ENCODE results near the gene RSPH4A. TPM values are rescaled to one million over a fixed set of nuclear protein-coding genes. Genes with fewer than 3 reads are reported as not detected.
A peak's percentile ranks its signal among the peaks of the same experiment; 100 is the strongest.

RSPH4A gene
- total RNA-seq, 3 donors from 2014 or later (not counting 1 experiment from before 2014, with no cell fraction given): 0.64 to 1.0 (median 0.95) TPM

DNA sequence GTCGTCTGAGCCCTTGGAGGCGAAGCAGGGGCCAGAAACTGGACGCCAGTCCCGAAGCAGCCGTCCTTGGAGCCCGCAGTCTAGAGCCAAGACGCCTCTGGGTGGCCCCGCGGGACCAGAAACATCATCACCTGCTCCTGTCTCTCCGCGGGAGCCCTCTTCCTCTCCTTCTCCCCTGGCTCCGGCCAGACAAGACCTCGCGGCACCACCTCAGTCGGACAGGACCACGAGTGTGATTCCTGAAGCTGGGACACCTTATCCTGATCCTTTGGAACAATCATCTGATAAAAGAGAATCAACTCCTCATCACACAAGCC is 416 bp downstream of the RSPH4A start:
- peaks cover 12 to 22% of the 10 kb centered on the region in 2 donors for H3K27me3 Mint-ChIP-seq (ENCODE audit: low read depth in 2 of 2)
- Histone ChIP-seq H3K4me3 (ENCODE audit: low read length) (peak overlapping the region; percentile 41), H3K27ac (ENCODE audit: low read length) (no peak overlapping the region), H3K4me1 (ENCODE audit: control insufficient read depth, insufficient read depth, low read length) (peaks cover 15% of the 10 kb centered on the region), H3K36me3 (ENCODE audit: control insufficient read depth, insufficient read depth, low read length) (no peaks in the 10 kb centered on the region), H3K9me3 (ENCODE audit: control insufficient read depth, insufficient read depth, low read length) (no peaks in the 10 kb centered on the region), H3K27me3 (ENCODE audit: control insufficient read depth, insufficient read depth, low read length) (no peaks in the 10 kb centered on the region)
- DNase-seq: peak in 1 of 2 donors; percentile 23
- intact Hi-C loops (cut with micrococcal nuclease): no loop called here
- peak in 2 of 3 donors; percentile 27 to 28 for ATAC-seq
- WGBS (ENCODE audit: insufficient coverage): 1% methylated on average over 16 of the region's 16 CpGs
- H3K4me1 Mint-ChIP-seq: peaks cover 14 to 15% of the 10 kb centered on the region in 2 donors
- no peaks in the 10 kb centered on the region for H3K36me3 Mint-ChIP-seq
- peak overlapping the region in 1 of 2 donors; percentile 57 for H3K27ac Mint-ChIP-seq
- H3K9me3 Mint-ChIP-seq: no peaks in the 10 kb centered on the region
- H3K4me3 Mint-ChIP-seq: peak overlapping the region; percentile 41
- TF ChIP-seq, protein P1, sequence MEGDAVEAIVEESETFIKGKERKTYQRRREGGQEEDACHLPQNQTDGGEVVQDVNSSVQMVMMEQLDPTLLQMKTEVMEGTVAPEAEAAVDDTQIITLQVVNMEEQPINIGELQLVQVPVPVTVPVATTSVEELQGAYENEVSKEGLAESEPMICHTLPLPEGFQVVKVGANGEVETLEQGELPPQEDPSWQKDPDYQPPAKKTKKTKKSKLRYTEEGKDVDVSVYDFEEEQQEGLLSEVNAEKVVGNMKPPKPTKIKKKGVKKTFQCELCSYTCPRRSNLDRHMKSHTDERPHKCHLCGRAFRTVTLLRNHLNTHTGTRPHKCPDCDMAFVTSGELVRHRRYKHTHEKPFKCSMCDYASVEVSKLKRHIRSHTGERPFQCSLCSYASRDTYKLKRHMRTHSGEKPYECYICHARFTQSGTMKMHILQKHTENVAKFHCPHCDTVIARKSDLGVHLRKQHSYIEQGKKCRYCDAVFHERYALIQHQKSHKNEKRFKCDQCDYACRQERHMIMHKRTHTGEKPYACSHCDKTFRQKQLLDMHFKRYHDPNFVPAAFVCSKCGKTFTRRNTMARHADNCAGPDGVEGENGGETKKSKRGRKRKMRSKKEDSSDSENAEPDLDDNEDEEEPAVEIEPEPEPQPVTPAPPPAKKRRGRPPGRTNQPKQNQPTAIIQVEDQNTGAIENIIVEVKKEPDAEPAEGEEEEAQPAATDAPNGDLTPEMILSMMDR (IDR thresholded peaks at IDR 0.05): no peak

- Mint-ChIP-seq H3K9me3 (no peaks in the 10 kb centered on the region), H3K27ac (no peak overlapping the region), H3K4me1 (no peaks in the 10 kb centered on the region), H3K36me3 (no peaks in the 10 kb centered on the region), H3K27me3 (ENCODE audit: low read depth in 2 of 2) (peaks cover 0 to 12% of the 10 kb centered on the region in 2 donors), H3K4me3 (no peak overlapping the region)
- no peak overlapping the region for H3K4me3 ChIP-seq (ENCODE audit: low read length)
- intact Hi-C loops (cut with micrococcal nuclease): no loop called here
- no peaks in the 10 kb centered on the region for H3K4me1 ChIP-seq (ENCODE audit: control insufficient read depth, insufficient read depth, low read length)
- H3K9me3 ChIP-seq (ENCODE audit: control insufficient read depth, insufficient read depth, low read length): no peaks in the 10 kb centered on the region
- no peaks in the 10 kb centered on the region for H3K27me3 ChIP-seq (ENCODE audit: control insufficient read depth, insufficient read depth, low read length)
- H3K27ac ChIP-seq (ENCODE audit: low read length): no peak overlapping the region
- TF ChIP-seq, protein P1 (IDR thresholded peaks at IDR 0.05): no peak
- no peaks in the 10 kb centered on the region for H3K36me3 ChIP-seq (ENCODE audit: control insufficient read depth, insufficient read depth, low read length)
- 86% methylated on average over 1 of the region's 3 CpGs for WGBS (ENCODE audit: insufficient coverage)
- ATAC-seq (no peak), DNase-seq (no peak)
Observed at GRCh38 chr6:116624036-116624805, 7.9 kb downstream of the RSPH4A start.

- TF ChIP-seq, protein P1 (IDR thresholded peaks at IDR 0.05): no peak
- ATAC-seq (no peak), DNase-seq (no peak)
- Histone ChIP-seq H3K9me3 (ENCODE audit: control insufficient read depth, insufficient read depth, low read length) (no peaks in the 10 kb centered on the region), H3K4me3 (ENCODE audit: low read length) (no peak overlapping the region), H3K27me3 (ENCODE audit: control insufficient read depth, insufficient read depth, low read length) (no peaks in the 10 kb centered on the region), H3K27ac (ENCODE audit: low read length) (no peak overlapping the region), H3K36me3 (ENCODE audit: control insufficient read depth, insufficient read depth, low read length) (no peaks in the 10 kb centered on the region), H3K4me1 (ENCODE audit: control insufficient read depth, insufficient read depth, low read length) (no peaks in the 10 kb centered on the region)
- WGBS (ENCODE audit: insufficient coverage): 100% methylated on average over 1 of the region's 3 CpGs
- Mint-ChIP-seq H3K27me3 (ENCODE audit: low read depth in 2 of 2) (peaks cover 0 to 12% of the 10 kb centered on the region in 2 donors), H3K36me3 (no peaks in the 10 kb centered on the region), H3K4me1 (no peaks in the 10 kb centered on the region), H3K9me3 (no peaks in the 10 kb centered on the region), H3K27ac (no peak overlapping the region), H3K4me3 (no peak overlapping the region)
- intact Hi-C loops (cut with micrococcal nuclease): no loop called here
Observed at GRCh38 chr6:116625872-116626271, 9.6 kb downstream of the RSPH4A start.

GRCh38 chr6:116629563-116629981 is 13.3 kb downstream of the RSPH4A start:
- H3K36me3 Mint-ChIP-seq: peaks cover 7% of the 10 kb centered on the region
- Histone ChIP-seq H3K4me3 (ENCODE audit: low read length) (no peak overlapping the region), H3K9me3 (ENCODE audit: control insufficient read depth, insufficient read depth, low read length) (no peaks in the 10 kb centered on the region), H3K27ac (ENCODE audit: low read length) (no peak overlapping the region), H3K36me3 (ENCODE audit: control insufficient read depth, insufficient read depth, low read length) (peaks cover 10% of the 10 kb centered on the region), H3K4me1 (ENCODE audit: control insufficient read depth, insufficient read depth, low read length) (peaks cover 5% of the 10 kb centered on the region), H3K27me3 (ENCODE audit: control insufficient read depth, insufficient read depth, low read length) (no peaks in the 10 kb centered on the region)
- intact Hi-C loops (cut with micrococcal nuclease): no loop called here
- peaks cover 5 to 17% of the 10 kb centered on the region in 2 donors for H3K4me1 Mint-ChIP-seq
- no peaks in the 10 kb centered on the region for H3K9me3 Mint-ChIP-seq
- TF ChIP-seq, protein P1 (IDR thresholded peaks at IDR 0.05): no peak
- ATAC-seq (no peak), DNase-seq (no peak)
- no peak overlapping the region for H3K27ac Mint-ChIP-seq
- H3K27me3 Mint-ChIP-seq (ENCODE audit: low read depth in 2 of 2): no peaks in the 10 kb centered on the region
- H3K4me3 Mint-ChIP-seq: no peak overlapping the region
- 82% methylated on average over 1 of the region's 5 CpGs for WGBS (ENCODE audit: insufficient coverage)

Data from natural killer cell (primary cell).